ENCODE data around the gene EFCAB12. TPM values are rescaled to one million over a fixed set of nuclear protein-coding genes. Genes with fewer than 3 reads are reported as not detected.

The EFCAB12 gene
- total RNA-seq, 2 experiments from 2014 or later, result 0.56 to 1.4 TPM

DNA sequence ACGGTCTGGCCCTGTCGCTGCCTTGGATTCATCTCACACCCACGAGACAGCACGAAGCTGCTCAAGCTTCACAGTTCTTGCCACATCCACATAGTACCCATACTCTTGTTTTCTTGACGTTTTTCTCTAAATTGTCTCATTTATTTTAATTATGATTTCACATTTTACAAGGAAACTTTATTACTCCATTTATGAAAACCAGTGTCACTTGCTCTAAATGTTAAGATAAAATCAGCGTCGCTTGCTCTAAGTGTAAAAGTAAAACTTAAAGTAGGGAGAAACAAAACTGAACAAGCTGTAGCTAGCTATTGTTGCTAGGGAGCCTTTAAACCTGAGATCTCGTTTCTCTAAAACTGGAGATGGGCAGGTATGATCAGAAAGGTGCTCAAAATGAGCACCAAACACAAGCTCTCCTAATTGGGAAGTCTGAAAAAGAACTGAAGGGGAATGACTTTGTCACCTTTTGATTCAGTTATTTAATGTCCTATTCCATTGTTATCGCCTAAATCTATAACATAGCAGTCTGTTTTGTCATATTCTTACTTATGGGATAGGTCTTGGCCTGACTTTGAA lies 12.3 kb upstream of the EFCAB12 start:
- Mint-ChIP-seq H3K4me3 (peak overlapping the region; percentile 83), H3K27ac (peak overlapping the region; percentile 91), H3K27me3 (no peaks in the 10 kb centered on the region), H3K36me3 (peaks cover 24% of the 10 kb centered on the region), H3K9me3 (ENCODE audit: low read depth) (no peaks in the 10 kb centered on the region), H3K4me1 (peaks cover 58% of the 10 kb centered on the region)
- ATAC-seq (no peak), DNase-seq (no peak)
- CTCF ChIA-PET, result interaction anchor here (0.9 to 1.6 kb wide), 8 partner anchors 13 to 470 kb away, joined by 3 to 6 read pairs (median 3); a partner anchor contains a TSS

GRCh38 chr3:129439817-129440617 lies 11.6 kb upstream of the EFCAB12 start, which contains the start of the genes IFT122 and MBD4:
IFT122 (plus strand) TSS chr3:129440224; CDS start chr3:129440331, 107 bp downstream.
MBD4 (minus strand) TSS chr3:129439948; CDS start chr3:129439833, 115 bp downstream.
- Mint-ChIP-seq H3K36me3 (peaks cover 28% of the 10 kb centered on the region), H3K4me3 (peak within 1 kb of the TSS; percentile 83), H3K27me3 (no peaks in the 10 kb centered on the region), H3K27ac (peak within 1 kb of the TSS; percentile 91), H3K9me3 (ENCODE audit: low read depth) (no peaks in the 10 kb centered on the region), H3K4me1 (peaks cover 62% of the 10 kb centered on the region)
- DNase-seq, result peak; percentile 100
- peak; percentile 91 for ATAC-seq
- CTCF ChIA-PET, result interaction anchor here (0.9 to 1.6 kb wide), 11 partner anchors 11 to 469 kb away, joined by 3 to 7 read pairs (median 3); a partner anchor contains a TSS

DNA sequence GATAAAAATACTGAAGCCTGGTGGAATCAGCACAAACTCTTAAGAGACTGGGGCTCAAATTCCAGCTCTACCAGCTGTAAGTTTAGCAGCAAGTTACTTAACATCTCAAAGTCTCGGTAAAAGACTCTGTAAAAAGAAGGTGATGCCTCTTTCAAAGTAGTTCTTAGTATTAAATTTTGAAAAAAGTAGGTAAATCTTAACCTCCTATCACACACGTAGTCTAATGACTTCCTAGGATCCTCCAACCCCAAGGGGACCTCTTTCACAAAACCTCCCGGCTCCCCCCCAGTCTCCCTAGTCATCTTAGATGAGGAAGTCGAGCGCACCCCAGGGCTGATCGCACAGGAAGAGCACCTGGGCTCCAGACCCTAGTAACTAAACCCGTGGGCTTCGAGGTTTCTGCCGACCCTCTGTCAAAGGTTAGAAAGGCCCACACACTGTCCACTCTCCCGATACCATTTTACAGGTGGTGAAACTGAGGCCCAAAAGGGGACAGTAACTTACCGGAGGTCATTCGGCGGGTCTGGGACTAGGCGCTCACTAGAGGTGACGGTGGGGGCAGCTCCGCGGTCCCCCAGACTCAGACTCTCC lies 10.9 kb upstream of the EFCAB12 start:
- Mint-ChIP-seq H3K36me3 (peaks cover 32% of the 10 kb centered on the region), H3K4me1 (peaks cover 67% of the 10 kb centered on the region), H3K27me3 (no peaks in the 10 kb centered on the region), H3K4me3 (peak overlapping the region; percentile 83), H3K9me3 (ENCODE audit: low read depth) (no peaks in the 10 kb centered on the region), H3K27ac (peak overlapping the region; percentile 91)
- CTCF ChIA-PET, result interaction anchor here (1.0 to 1.5 kb wide), 7 partner anchors 10 to 385 kb away, joined by 3 to 7 read pairs (median 3); a partner anchor contains a TSS
- DNase-seq (peak; percentile 72), ATAC-seq (peak; percentile 9)

DNA sequence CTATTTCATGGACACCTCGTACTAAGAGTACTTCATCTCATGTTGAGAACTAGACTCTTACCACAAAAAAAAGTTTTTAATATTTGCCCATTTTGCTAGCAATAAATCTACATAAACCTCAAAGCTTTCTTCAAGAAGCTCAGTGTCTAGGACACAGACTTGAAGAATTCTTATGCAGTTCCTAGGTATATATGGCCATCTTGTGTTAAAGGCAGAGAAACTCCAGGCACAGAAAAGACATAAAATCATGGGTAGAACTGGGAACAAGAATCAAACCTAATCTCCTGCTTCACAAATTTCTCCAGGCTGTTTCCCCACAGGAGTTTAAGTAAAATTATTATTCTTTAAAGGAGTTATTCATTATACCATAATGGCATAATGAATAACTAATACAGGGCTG lies 6.9 kb upstream of the EFCAB12 start:
- Mint-ChIP-seq H3K27ac (peak overlapping the region; percentile 33), H3K4me3 (no peak overlapping the region), H3K9me3 (ENCODE audit: low read depth) (no peaks in the 10 kb centered on the region), H3K36me3 (peaks cover 60% of the 10 kb centered on the region), H3K27me3 (no peaks in the 10 kb centered on the region), H3K4me1 (peaks cover 65% of the 10 kb centered on the region)
- DNase-seq (no peak), ATAC-seq (no peak)
- CTCF ChIA-PET, result interaction anchor here (0.9 kb wide), 2 partner anchors 119 to 382 kb away, joined by 3 to 4 read pairs; a partner anchor contains a TSS

DNA sequence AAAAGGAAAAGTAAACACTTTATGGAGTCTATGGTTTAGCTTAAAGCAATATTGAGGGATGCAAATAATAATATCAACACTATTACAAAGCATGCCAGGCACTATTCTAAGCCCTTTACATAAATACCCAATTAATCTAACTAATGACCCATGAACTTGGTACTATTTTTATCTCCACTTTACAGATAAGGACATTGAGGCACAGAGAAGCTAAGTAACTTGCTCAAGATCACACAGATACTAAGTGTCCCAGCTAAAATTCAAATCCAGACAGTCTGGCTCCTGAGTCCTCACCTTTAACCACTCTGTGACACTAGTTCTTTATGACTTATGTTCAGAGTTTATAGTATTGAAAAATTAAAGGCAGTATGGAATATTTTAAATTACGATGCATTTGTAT lies 5.7 kb upstream of the EFCAB12 start:
- Mint-ChIP-seq H3K36me3 (peaks cover 67% of the 10 kb centered on the region), H3K27ac (no peak overlapping the region), H3K4me1 (peaks cover 74% of the 10 kb centered on the region), H3K4me3 (no peak overlapping the region), H3K9me3 (ENCODE audit: low read depth) (no peaks in the 10 kb centered on the region), H3K27me3 (no peaks in the 10 kb centered on the region)
- DNase-seq (no peak), ATAC-seq (no peak)
- CTCF ChIA-PET, result no interaction called here

DNA sequence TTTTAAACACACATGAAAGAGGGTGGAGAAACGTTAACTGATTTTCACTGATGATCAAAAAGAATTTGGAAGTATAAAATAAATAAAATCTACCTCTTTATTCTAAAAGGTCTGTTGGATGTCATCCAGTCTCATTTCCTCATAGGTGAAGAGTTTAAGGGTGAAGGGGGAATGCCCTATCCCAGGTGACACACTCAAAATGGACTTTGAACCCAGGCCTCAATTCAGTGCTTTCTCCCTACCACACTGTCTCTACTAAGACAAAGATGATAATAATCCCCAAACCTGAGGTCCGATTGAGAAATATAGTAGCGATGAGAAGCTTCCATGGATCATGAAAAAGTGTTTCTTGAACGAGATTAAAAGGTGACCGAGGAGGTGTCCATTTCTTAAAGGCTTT lies 5.1 kb upstream of the EFCAB12 start:
- H3K36me3 Mint-ChIP-seq, result peaks cover 68% of the 10 kb centered on the region
- H3K27ac Mint-ChIP-seq, result no peak overlapping the region
- peaks cover 78% of the 10 kb centered on the region for H3K4me1 Mint-ChIP-seq
- H3K9me3 Mint-ChIP-seq (ENCODE audit: low read depth), result no peaks in the 10 kb centered on the region
- DNase-seq, result no peak
- CTCF ChIA-PET, result interaction anchor here (0.9 kb wide), 1 partner anchor 36 kb away, joined by 3 read pairs; no protein-coding TSS in a partner anchor
- ATAC-seq, result no peak
- H3K4me3 Mint-ChIP-seq, result no peak overlapping the region
- H3K27me3 Mint-ChIP-seq, result no peaks in the 10 kb centered on the region

DNA sequence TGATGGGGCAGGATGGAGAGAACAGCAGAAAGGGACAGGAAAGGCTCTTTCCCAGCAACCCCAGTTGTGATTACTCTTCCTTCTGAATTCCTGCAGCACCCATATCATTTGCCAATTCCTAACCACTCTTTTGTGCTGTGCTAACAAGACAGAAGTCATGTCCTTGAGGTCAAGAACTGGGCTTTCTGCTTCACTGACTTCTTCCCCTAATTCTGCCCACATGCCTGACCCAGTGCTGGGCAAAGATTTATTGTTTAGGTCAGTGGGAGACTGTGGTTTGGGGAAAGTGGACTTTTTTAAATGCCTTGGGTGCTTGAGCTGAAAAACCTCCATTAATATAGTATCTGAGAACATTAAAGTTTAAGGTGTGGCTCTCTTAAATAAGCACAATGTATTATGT lies 4.2 kb upstream of the EFCAB12 start:
- ATAC-seq, result no peak
- CTCF ChIA-PET, result interaction anchor here (1.2 to 1.6 kb wide), 2 partner anchors 10 to 15 kb away, joined by 3 to 4 read pairs; no protein-coding TSS in a partner anchor
- H3K4me3 Mint-ChIP-seq, result no peak overlapping the region
- peaks cover 62% of the 10 kb centered on the region for H3K36me3 Mint-ChIP-seq
- H3K9me3 Mint-ChIP-seq (ENCODE audit: low read depth), result no peaks in the 10 kb centered on the region
- no peaks in the 10 kb centered on the region for H3K27me3 Mint-ChIP-seq
- no peak for DNase-seq
- H3K4me1 Mint-ChIP-seq, result peaks cover 78% of the 10 kb centered on the region
- peak overlapping the region; percentile 16 for H3K27ac Mint-ChIP-seq

- no peak for DNase-seq
- H3K9me3 Mint-ChIP-seq (ENCODE audit: low read depth), result no peaks in the 10 kb centered on the region
- no peak overlapping the region for H3K4me3 Mint-ChIP-seq
- peaks cover 77% of the 10 kb centered on the region for H3K4me1 Mint-ChIP-seq
- H3K36me3 Mint-ChIP-seq, result peaks cover 58% of the 10 kb centered on the region
- CTCF ChIA-PET, result interaction anchor here (1.2 to 1.6 kb wide), 2 partner anchors 9 to 16 kb away, joined by 3 to 4 read pairs; no protein-coding TSS in a partner anchor
- peak overlapping the region; percentile 58 for H3K27ac Mint-ChIP-seq
- ATAC-seq, result no peak
- H3K27me3 Mint-ChIP-seq, result peaks cover 3% of the 10 kb centered on the region
Observed at GRCh38 chr3:129432036-129432435, 3.6 kb upstream of the EFCAB12 start.

- ATAC-seq, result no peak
- no peak overlapping the region for H3K4me3 Mint-ChIP-seq
- peak overlapping the region; percentile 60 for H3K27ac Mint-ChIP-seq
- peaks cover 3% of the 10 kb centered on the region for H3K27me3 Mint-ChIP-seq
- no peak for DNase-seq
- CTCF ChIA-PET, result interaction anchor here (0.9 to 1.5 kb wide), 4 partner anchors 9 to 46 kb away, joined by 3 to 6 read pairs (median 4); partner anchors contain the start of gene MBD4
- H3K36me3 Mint-ChIP-seq, result peaks cover 40% of the 10 kb centered on the region
- H3K9me3 Mint-ChIP-seq (ENCODE audit: low read depth), result no peaks in the 10 kb centered on the region
- peaks cover 56% of the 10 kb centered on the region for H3K4me1 Mint-ChIP-seq
Observed at GRCh38 chr3:129429602-129430001, 1.2 kb upstream of the EFCAB12 start.

DNA sequence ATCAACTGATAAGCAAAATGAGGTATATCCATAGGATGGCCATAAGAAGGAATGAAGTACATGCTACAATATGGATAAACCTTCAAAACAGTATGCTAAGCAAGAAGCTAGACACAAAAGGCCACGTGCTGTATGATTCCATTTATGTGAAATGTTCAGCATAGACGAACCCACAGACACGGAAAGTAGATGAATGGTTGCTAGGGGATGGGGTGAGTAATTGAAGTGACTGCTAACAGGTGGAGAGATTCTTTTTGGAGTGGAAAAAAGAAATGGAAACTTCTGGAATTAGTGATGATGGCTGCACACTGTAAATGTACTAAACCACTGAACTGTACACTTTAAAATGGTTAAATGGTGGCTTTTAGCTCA lies 630 bp upstream of the EFCAB12 start:
- Mint-ChIP-seq H3K4me3 (no peak overlapping the region), H3K27ac (no peak overlapping the region), H3K4me1 (peaks cover 54% of the 10 kb centered on the region), H3K27me3 (peaks cover 3% of the 10 kb centered on the region), H3K9me3 (ENCODE audit: low read depth) (no peaks in the 10 kb centered on the region), H3K36me3 (peaks cover 37% of the 10 kb centered on the region)
- peak; percentile 1 for ATAC-seq
- CTCF ChIA-PET, result interaction anchor here (0.9 to 1.5 kb wide), 4 partner anchors 9 to 46 kb away, joined by 3 to 6 read pairs (median 4); partner anchors contain the start of gene MBD4
- no peak for DNase-seq

DNA sequence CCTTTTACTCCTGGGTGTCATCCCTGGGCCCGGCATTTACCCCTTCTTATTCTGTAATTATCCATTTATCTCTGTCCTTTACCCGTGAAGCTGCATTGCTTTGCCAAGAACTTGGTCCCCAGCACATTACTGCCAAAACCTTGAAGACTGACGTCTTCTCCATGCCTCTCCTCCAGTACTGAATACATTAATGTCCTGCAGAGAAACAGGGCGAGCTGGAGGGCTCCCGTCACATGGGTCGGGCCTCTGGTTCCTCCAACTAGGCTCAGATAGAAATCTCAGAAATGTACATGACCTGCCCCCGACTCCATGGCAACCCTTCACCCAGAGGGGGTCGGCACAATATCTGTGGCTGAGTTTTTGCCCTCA lies 445 bp downstream of the EFCAB12 start:
- Mint-ChIP-seq H3K27me3 (peaks cover 5% of the 10 kb centered on the region), H3K4me1 (peaks cover 48% of the 10 kb centered on the region), H3K4me3 (peak overlapping the region; percentile 48), H3K27ac (no peak overlapping the region), H3K9me3 (ENCODE audit: low read depth) (no peaks in the 10 kb centered on the region), H3K36me3 (peaks cover 28% of the 10 kb centered on the region)
- CTCF ChIA-PET, result interaction anchor here (1.2 to 1.5 kb wide), 3 partner anchors 14 to 44 kb away, joined by 3 to 6 read pairs (median 4); no protein-coding TSS in a partner anchor
- no peak for DNase-seq
- ATAC-seq, result no peak

- H3K4me3 Mint-ChIP-seq, result no peak overlapping the region
- DNase-seq, result no peak
- ATAC-seq, result no peak
- CTCF ChIA-PET, result no interaction called here
- peaks cover 10% of the 10 kb centered on the region for H3K36me3 Mint-ChIP-seq
- no peak overlapping the region for H3K27ac Mint-ChIP-seq
- no peaks in the 10 kb centered on the region for H3K9me3 Mint-ChIP-seq (ENCODE audit: low read depth)
- peaks cover 5% of the 10 kb centered on the region for H3K27me3 Mint-ChIP-seq
- H3K4me1 Mint-ChIP-seq, result peaks cover 29% of the 10 kb centered on the region
Observed at GRCh38 chr3:129425619-129426018, 2.8 kb downstream of the EFCAB12 start.

- CTCF ChIA-PET, result no interaction called here
- Mint-ChIP-seq H3K36me3 (peaks cover 8% of the 10 kb centered on the region), H3K4me3 (no peak overlapping the region), H3K9me3 (ENCODE audit: low read depth) (no peaks in the 10 kb centered on the region), H3K27ac (no peak overlapping the region), H3K4me1 (peaks cover 28% of the 10 kb centered on the region), H3K27me3 (peaks cover 5% of the 10 kb centered on the region)
- no peak for ATAC-seq
- no peak for DNase-seq
Observed at GRCh38 chr3:129425213-129425612, 3.2 kb downstream of the EFCAB12 start.

All from activated CD8-positive, alpha-beta memory T cell treated with anti-CD3 and anti-CD28 coated beads, Interleukin-2, amount 10 ng/mL, durations not matched to agents 7 days and 5 days (primary cell).